Panc1 (cell line): ENCODE results near the gene ARL15. TPM values are rescaled to one million over a fixed set of nuclear protein-coding genes. Genes with fewer than 3 reads are reported as not detected.

Experiments used
- ATAC-seq: fragments of 200-7000 bp; cut with Tn5 transposase; 2 replicates; pipeline ENCODE4 v1.9.1; 2020; ENCODE audit warnings: mild to moderate bottlenecking, moderate library complexity
- BruUV-seq: library from RNA; stranded (reverse); fragments of 400-500 nt; replicated peaks from 2 replicates; lab custom pipeline; 2021; lab: Mats Ljungman, UMichigan
- CTCF ChIA-PET: fragments of 300-600 bp; sonication (Branson Sonifier 250); formaldehyde crosslinking; loops from one replicate; lab custom pipeline; 2022; ENCODE audit warnings: antibody characterized with exemption; lab: Charles Lee
- POLR2A ChIA-PET: fragments of 300-600 bp; sonication (Branson Sonifier 250); formaldehyde crosslinking; loops from one replicate; lab custom pipeline; 2022; ENCODE audit warnings: antibody characterized with exemption; lab: Charles Lee
- DNase-seq: peaks from one replicate; pipeline ENCODE4 v3.0.0-alpha.2; 2010; ENCODE audit warnings: low read depth, low spot score
- H3K27ac ChIP-seq: 2 replicates; pipeline ENCODE4 v1.5.1; 2011; ENCODE audit warnings: mild to moderate bottlenecking, low read length, inconsistent platforms
- H3K27me3 ChIP-seq: fragments of 200-500 bp; sonication (Bioruptor generic); 2 replicates; pipeline ENCODE4 v1.6.0; 2014; ENCODE audit warnings: low read length, inconsistent platforms; ENCODE audit not compliant: control insufficient read depth, insufficient read depth
- H3K36me3 ChIP-seq: fragments of 200-500 bp; sonication (Bioruptor generic); 2 replicates; pipeline ENCODE4 v1.5.1; 2014; ENCODE audit warnings: inconsistent platforms, mild to moderate bottlenecking, low read length, moderate library complexity; ENCODE audit not compliant: control insufficient read depth, insufficient read depth
- H3K4me1 ChIP-seq: 2 replicates; pipeline ENCODE4 v1.5.1; 2011; ENCODE audit warnings: inconsistent platforms, mild to moderate bottlenecking, low read length, moderate library complexity; ENCODE audit not compliant: control insufficient read depth, insufficient read depth
- H3K4me3 ChIP-seq, 2 experiments: 2 replicates each; pipeline ENCODE4 v1.5.1; 2011 to 2012; ENCODE audit warnings: low read depth in 2 of 2, low read length in 2 of 2, mild to moderate bottlenecking in 2 of 2, inconsistent platforms in 1 of 2, moderate library complexity in 1 of 2
- H3K9me3 ChIP-seq: fragments of 200-500 bp; sonication (Bioruptor generic); 2 replicates; pipeline ENCODE4 v1.5.1; 2014; ENCODE audit warnings: low read depth, mild to moderate bottlenecking, inconsistent platforms, low read length, moderate library complexity; ENCODE audit not compliant: control insufficient read depth, insufficient read depth
- POLR2AphosphoS5 ChIP-seq: IDR thresholded peaks from 2 replicates; pipeline ENCODE4 v1.6.1; 2012; ENCODE audit warnings: mild to moderate bottlenecking, low read depth, low read length, moderate library complexity
- SIN3A ChIP-seq: IDR thresholded peaks from 2 replicates; pipeline ENCODE4 v1.6.1; 2012; ENCODE audit warnings: low read depth, mild to moderate bottlenecking, low read length, moderate library complexity, borderline replicate concordance; ENCODE audit not compliant: insufficient read depth
- TCF7L2 ChIP-seq: IDR thresholded peaks from 2 replicates; pipeline ENCODE4 v1.6.1; 2011; ENCODE audit warnings: mild to moderate bottlenecking, low read depth, low read length, inconsistent platforms
- in situ Hi-C: cut with HindIII; loops from 2 replicates; pipeline ENCODE4 v1.10.0; 2016; ENCODE audit warnings: low sequenced_read_pairs, low pct_unique_long_range_greater_than_20kb
- intact Hi-C: fragments of 100-400 bp; cut with micrococcal nuclease; formaldehyde crosslinking; loops from one replicate; pipeline ENCODE4 v1.10.0; 2022; ENCODE audit not compliant: unreplicated experiment
- total RNA-seq: library from RNA; stranded (reverse); gene quantifications from one replicate; pipeline ENCODE4 v1.2.1, GENCODE V29; 2021; ENCODE audit not compliant: unreplicated experiment
- TF ChIP-seq, protein P1 (sequence below): fragments of 450-650 bp; IDR thresholded peaks from 2 replicates; pipeline ENCODE4 v1.5.1; 2017; ENCODE audit warnings: mild to moderate bottlenecking
- TF ChIP-seq, protein P2 (sequence below), 2 experiments: IDR thresholded peaks; 2 replicates each; pipeline ENCODE4 v1.6.1; 2011 to 2012; ENCODE audit warnings: low read depth in 2 of 2, control low read depth in 1 of 2, low read length in 1 of 2, mild to moderate bottlenecking in 1 of 2, moderate library complexity in 1 of 2; ENCODE audit not compliant: insufficient read depth in 1 of 2

ARL15 gene
- total RNA-seq, 1 experiment from 2014 or later: 16.5 TPM

DNA sequence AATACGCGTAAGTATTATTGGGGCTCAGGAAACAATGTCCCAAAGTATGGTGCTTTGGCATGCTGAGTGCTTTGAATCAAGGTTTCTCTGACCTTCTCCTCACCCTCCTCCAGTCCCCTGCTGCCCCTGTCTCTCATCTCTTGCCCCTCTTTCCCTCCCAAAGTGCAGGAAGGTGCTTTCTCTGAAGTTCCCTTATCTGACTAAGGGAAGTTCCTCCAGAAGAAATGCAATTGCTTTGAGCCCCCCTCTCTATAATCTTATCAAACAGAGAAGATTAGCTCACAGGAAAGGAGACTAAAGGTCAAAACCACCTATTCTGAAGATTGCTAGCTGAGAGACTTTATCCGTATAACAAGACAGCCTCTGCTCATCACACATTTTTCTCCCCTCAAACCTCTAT lies 288.1 kb downstream of the ARL15 start:
- BruUV-seq: no TSS peak
- H3K9me3 ChIP-seq: no peaks in the 10 kb centered on the region
- no peaks in the 10 kb centered on the region for H3K36me3 ChIP-seq
- no peak overlapping the region for H3K27ac ChIP-seq
- CTCF ChIA-PET: no interaction called here
- no peak overlapping the region for H3K4me3 ChIP-seq
- DNase-seq (no peak), ATAC-seq (no peak)
- POLR2A ChIA-PET: no interaction called here
- in situ Hi-C loops (no loop called here), intact Hi-C loops (no loop called here)
- TF ChIP-seq TCF7L2 (no peak), SIN3A (no peak), POLR2AphosphoS5 (no peak)
- TF ChIP-seq, protein P1, sequence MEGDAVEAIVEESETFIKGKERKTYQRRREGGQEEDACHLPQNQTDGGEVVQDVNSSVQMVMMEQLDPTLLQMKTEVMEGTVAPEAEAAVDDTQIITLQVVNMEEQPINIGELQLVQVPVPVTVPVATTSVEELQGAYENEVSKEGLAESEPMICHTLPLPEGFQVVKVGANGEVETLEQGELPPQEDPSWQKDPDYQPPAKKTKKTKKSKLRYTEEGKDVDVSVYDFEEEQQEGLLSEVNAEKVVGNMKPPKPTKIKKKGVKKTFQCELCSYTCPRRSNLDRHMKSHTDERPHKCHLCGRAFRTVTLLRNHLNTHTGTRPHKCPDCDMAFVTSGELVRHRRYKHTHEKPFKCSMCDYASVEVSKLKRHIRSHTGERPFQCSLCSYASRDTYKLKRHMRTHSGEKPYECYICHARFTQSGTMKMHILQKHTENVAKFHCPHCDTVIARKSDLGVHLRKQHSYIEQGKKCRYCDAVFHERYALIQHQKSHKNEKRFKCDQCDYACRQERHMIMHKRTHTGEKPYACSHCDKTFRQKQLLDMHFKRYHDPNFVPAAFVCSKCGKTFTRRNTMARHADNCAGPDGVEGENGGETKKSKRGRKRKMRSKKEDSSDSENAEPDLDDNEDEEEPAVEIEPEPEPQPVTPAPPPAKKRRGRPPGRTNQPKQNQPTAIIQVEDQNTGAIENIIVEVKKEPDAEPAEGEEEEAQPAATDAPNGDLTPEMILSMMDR: no peak
- TF ChIP-seq, protein P2, sequence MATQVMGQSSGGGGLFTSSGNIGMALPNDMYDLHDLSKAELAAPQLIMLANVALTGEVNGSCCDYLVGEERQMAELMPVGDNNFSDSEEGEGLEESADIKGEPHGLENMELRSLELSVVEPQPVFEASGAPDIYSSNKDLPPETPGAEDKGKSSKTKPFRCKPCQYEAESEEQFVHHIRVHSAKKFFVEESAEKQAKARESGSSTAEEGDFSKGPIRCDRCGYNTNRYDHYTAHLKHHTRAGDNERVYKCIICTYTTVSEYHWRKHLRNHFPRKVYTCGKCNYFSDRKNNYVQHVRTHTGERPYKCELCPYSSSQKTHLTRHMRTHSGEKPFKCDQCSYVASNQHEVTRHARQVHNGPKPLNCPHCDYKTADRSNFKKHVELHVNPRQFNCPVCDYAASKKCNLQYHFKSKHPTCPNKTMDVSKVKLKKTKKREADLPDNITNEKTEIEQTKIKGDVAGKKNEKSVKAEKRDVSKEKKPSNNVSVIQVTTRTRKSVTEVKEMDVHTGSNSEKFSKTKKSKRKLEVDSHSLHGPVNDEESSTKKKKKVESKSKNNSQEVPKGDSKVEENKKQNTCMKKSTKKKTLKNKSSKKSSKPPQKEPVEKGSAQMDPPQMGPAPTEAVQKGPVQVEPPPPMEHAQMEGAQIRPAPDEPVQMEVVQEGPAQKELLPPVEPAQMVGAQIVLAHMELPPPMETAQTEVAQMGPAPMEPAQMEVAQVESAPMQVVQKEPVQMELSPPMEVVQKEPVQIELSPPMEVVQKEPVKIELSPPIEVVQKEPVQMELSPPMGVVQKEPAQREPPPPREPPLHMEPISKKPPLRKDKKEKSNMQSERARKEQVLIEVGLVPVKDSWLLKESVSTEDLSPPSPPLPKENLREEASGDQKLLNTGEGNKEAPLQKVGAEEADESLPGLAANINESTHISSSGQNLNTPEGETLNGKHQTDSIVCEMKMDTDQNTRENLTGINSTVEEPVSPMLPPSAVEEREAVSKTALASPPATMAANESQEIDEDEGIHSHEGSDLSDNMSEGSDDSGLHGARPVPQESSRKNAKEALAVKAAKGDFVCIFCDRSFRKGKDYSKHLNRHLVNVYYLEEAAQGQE (IDR thresholded peaks at IDR 0.05; ENCODE audit: insufficient read depth in 1 of 2, low read depth in 2 of 2, low read length in 1 of 2): no peak
- no peaks in the 10 kb centered on the region for H3K4me1 ChIP-seq
- H3K27me3 ChIP-seq: no peaks in the 10 kb centered on the region

- no peak overlapping the region for H3K4me3 ChIP-seq
- intact Hi-C loops (no loop called here), in situ Hi-C loops (no loop called here)
- no TSS peak for BruUV-seq
- H3K27me3 ChIP-seq: no peaks in the 10 kb centered on the region
- POLR2A ChIA-PET: no interaction called here
- TF ChIP-seq POLR2AphosphoS5: no peak
- TF ChIP-seq SIN3A: no peak
- TF ChIP-seq, protein P2 (IDR thresholded peaks at IDR 0.05; ENCODE audit: insufficient read depth in 1 of 2, low read depth in 2 of 2, low read length in 1 of 2): no peak
- TF ChIP-seq TCF7L2: no peak
- TF ChIP-seq, protein P1: no peak
- ATAC-seq: no peak
- no peaks in the 10 kb centered on the region for H3K9me3 ChIP-seq
- H3K36me3 ChIP-seq: no peaks in the 10 kb centered on the region
- H3K27ac ChIP-seq: no peak overlapping the region
- H3K4me1 ChIP-seq: no peaks in the 10 kb centered on the region
- CTCF ChIA-PET: no interaction called here
- DNase-seq: no peak
Measured at GRCh38 chr5:54021431-54022164, 288.8 kb downstream of the ARL15 start.
